ENCODE measurements around the gene UBE2J1.

The UBE2J1 gene

DNA sequence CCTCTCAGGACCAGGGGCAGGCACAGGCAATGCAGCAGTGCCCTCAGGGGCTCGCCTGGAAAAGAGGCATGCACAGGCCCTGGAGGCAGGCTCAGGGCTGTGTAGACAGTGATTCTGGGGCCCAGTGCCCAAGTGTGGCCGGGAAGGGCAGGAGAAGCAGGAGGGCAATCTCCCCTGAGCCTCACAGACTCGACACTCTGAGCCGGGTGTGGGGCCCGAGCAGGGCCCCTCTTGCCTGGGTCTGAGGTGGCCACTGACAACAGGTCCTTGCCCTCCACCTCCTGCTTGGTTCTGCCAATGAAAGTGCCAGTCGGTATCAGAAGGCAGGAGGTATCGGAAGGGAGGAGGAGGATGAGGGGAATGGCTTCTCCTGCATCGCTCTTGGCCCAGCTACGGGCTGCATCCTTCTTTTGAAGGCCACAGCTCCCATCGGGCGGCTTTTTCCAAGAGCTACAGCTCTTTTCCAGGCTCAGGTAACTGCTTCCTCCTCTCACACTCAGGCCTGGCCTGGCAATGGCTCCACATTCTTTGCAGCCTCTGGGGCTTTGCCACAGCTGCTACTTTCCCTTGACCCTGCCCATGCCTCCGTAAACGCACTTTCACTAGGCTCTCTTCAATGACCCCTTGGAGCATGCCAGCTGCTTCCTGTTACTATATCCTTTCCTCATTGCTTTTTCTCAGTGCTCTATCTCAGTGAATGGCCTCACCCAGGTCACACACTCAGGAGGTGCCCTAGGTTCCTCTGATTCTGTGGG, 61.9 kb downstream of the UBE2J1 start:
- DNase-seq (ENCODE audit: low read depth), result no peak

DNA sequence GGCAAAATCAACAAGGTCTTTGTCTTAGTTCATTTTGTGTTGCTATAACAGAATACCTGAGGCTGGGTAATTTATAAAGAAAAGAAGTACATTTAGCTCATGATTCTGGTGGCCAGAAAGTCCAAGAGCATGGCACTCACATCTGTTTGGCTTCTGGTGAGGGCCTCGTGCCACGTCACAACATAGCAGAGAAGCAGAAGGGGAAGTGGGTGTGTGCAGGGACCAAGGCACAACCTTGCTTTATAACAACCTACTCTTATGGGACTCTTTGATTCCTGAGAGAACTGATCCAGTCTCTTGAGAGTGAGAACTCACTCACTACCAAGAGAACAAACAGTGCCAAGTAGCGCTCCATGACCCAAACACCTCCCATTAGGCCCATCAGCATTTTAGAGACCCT, 62.8 kb downstream of the UBE2J1 start:
- no peak for DNase-seq (ENCODE audit: low read depth)

DNA sequence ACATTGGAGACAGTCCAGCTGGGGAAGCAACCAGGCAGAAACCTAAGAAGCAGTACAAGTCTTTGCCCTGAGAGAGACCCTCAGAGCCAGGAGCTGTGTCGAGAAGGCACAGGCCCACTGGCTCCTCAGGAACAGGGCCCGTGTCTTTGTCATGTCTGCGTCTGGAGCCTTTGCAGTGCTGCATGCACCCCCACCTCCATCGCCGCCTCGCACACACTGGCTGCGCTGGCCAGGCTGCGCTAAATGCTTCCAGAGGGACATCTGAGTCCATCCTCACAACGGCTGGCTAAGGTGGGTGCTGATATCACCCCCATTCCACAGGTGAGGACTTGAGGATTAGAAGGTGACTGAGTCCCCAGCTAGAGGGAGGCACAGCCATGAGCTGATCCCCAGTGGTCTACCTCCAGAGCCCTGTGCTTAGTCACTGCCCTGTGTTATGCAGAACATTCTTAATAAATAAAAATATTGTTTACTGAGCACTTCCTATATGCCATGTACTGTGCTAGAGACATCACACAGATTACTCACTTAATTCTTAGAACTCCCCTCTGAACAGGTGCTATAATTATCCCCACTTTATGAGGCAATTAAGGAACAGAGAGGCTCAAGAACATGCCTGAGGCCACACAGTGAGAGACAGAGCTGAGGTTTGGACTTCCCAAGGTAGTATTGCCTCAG, 65.0 kb downstream of the UBE2J1 start:
- DNase-seq (ENCODE audit: low read depth), result no peak

DNA sequence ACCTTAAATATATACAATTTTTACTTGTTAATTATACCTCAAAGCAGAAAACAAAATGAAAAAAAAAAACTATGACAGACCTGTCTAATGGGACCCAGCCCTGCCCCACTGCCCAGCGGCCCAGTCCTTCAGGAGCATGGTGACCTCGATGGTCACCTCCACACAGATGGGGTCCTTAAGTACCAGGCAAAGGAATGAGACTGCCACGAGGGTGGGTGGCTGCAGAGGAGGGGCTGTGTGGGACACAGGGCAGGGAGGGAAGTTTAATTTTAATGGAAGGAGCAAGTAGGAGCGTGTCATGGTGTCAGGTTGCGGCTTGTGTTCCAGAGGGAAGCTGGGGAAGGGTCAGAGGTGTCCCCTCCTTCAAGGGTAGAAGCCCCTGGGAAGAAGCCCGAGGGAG, 66.0 kb downstream of the UBE2J1 start:
- DNase-seq (ENCODE audit: low read depth), result no peak

DNA sequence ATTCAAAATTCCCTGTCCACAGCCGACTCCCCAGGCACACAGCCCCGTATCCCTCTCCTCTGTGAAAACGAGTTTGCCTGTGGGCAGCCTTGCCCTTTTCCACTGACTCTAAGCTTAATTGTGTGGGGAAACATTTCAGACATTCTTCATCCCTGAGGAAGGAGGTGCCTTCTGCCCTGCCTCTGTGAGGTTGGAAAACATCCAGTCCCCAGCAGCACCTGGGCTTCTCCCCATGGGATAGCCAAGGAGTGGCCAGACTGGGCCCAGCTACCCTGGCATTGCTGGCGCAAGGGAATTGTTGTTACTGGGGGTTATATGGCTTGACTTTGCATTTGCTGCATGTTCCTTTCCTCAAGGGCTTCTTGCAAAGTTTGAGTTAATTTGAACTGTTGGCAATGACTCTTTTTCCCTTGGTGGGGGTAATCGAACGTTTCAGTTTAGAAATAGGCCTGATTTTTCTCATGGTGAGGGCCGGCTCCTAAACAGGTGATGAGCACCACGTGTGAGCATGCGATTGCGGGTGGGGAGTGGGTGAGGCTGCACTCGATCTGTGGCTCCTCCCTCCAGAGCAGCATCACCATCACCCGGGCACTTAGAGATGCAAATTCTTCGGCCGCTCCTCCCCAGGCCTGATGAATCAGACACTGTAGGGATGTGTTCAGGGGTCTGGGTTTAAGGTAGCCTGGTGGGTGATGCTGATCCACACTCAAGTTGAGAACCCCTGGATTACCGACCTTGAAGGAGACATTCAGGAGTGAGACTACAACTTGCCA, 67.4 kb downstream of the UBE2J1 start:
- no peak for DNase-seq (ENCODE audit: low read depth)

DNA sequence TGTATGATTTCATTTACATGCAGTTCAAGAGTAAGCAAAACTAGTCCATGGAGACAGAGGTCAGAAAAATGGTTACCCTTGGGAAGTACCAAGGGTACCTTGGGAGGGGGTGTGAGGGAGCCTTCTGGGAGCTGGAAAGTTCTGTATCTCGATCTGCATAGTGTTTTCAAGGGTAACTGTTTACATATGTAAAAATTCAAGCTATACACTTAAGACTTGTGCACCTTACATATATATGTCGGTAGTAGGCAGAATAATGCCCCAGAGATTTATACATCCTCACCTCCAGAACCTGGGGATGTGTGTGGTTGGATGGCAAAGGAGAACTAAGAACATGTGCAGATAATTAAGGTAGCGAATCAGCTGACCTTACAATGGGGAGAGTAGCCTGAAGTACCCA, 68.4 kb downstream of the UBE2J1 start:
- DNase-seq (ENCODE audit: low read depth), result no peak

DNA sequence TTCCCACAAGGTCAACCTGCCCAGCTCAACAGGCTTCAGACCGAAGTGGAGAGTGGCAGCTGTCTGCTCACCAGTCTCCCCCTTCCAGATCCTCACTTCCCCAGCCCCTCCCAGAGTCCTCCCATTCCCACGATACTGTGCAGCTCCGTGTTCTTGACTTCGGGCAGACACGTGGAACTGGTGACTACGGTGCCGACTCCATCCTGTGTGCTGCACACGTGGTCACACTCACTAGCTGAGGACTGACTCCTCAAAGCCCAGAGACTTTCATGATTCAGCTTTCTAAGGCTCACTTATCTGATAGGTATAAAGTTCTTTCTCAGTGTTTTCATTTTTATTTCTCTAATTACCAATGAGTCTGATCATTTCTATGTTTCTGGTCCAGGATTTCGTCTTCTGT, 69.8 kb downstream of the UBE2J1 start:
- no peak for DNase-seq (ENCODE audit: low read depth)

DNA sequence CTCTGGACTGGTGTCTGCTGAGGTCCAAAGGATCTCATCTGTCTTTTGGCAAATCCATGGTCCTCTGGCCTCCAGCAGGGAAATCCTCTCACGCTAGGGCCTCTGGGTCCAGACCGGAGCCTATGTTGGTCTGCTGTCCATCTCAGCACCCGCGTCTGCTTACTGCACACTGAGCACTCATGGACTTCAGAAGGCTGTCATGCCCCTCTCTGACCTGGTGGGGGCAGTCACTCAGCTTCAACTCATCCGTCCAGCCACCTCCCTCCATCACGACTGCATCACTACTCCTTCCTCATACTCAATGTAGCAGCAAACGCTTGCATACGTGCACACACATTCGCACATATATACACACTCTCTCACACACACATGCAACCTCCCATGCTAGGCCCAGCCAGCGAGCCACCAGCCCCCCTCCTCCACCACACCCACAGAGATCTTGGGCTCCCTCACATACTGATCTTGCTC, 70.7 kb downstream of the UBE2J1 start:
- no peak for DNase-seq (ENCODE audit: low read depth)

DNA sequence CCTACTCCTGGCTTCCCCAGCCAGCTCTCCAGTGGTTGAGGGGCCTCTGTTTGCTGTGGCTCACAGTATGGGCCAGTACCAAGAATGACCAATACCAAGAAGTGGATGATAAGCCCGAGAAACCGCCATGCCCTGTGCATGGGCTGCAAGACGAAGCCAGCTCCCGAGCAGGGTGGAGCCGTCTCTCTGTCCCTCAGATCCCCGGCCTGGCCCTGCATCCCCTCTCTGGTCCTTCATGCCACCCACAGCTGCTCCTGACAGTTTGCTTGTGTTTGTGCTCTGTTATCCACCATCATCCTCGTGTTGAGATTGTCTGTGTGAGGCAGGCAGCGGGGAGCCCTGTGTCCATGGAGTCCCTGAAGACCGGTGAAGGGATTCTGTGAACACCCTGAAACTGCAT, 73.6 kb downstream of the UBE2J1 start:
- DNase-seq (ENCODE audit: low read depth), result no peak
